IMR-90 (cell line): Measurements from ENCODE around the gene DNASE1L1. TPM values are rescaled to one million over a fixed set of nuclear protein-coding genes. Genes with fewer than 3 reads are reported as not detected.

Source experiments
- ATAC-seq: fragments of 200-7000 bp; cut with Tn5 transposase; 2 replicates; pipeline ENCODE4 v1.9.1; 2020; ENCODE audit warnings: low read depth, mild to moderate bottlenecking, moderate library complexity
- BruUV-seq: library from RNA; stranded (reverse); fragments of 400-500 nt; replicated peaks from 2 replicates; lab custom pipeline; 2021; lab: Mats Ljungman, UMichigan
- CTCF ChIA-PET: fragments of 300-600 bp; formaldehyde crosslinking; extraction: SDS; loops from one replicate; lab custom pipeline; 2021; ENCODE audit warnings: antibody characterized with exemption; lab: Yijun Ruan, JAX
- POLR2A ChIA-PET: fragments of 300-600 bp; sonication (Branson Sonifier 250); formaldehyde crosslinking; loops from one replicate; lab custom pipeline; 2022; ENCODE audit warnings: antibody characterized with exemption; ENCODE audit not compliant: unreplicated experiment; lab: Charles Lee
- DNase-seq: peaks from one replicate; pipeline ENCODE4 v3.0.0; 2013
- H2AFZ ChIP-seq: replicated peaks from 2 replicates; pipeline ENCODE3; 2013; ENCODE audit warnings: low read length, mild to moderate bottlenecking; ENCODE audit not compliant: poor library complexity
- H2AK5ac ChIP-seq: 2 replicates; pipeline ENCODE4 v1.6.1; 2013; ENCODE audit warnings: low read depth, low read length, inconsistent platforms
- H2AK9ac ChIP-seq: replicated peaks from 2 replicates; pipeline ENCODE3; 2013; ENCODE audit warnings: mild to moderate bottlenecking, low read depth, low read length, moderate library complexity; ENCODE audit not compliant: poor library complexity
- H2BK120ac ChIP-seq: 2 replicates; pipeline ENCODE4 v1.6.1; 2013; ENCODE audit warnings: low read depth, low read length, inconsistent platforms
- H2BK15ac ChIP-seq: 3 replicates; pipeline ENCODE4 v1.6.1; 2013; ENCODE audit warnings: low read depth, low read length, inconsistent platforms
- H2BK20ac ChIP-seq: 2 replicates; pipeline ENCODE4 v1.6.1; 2013; ENCODE audit warnings: low read depth, mild to moderate bottlenecking, inconsistent platforms, low read length, moderate library complexity
- H2BK5ac ChIP-seq: 2 replicates; pipeline ENCODE4 v1.6.1; 2013; ENCODE audit warnings: mild to moderate bottlenecking, low read depth, low read length, inconsistent platforms; ENCODE audit not compliant: poor library complexity, severe bottlenecking
- H3K14ac ChIP-seq: replicated peaks from 2 replicates; pipeline ENCODE4 v1.6.1; 2013; ENCODE audit warnings: low read depth, low read length, inconsistent platforms
- H3K18ac ChIP-seq: 2 replicates; pipeline ENCODE4 v1.6.1; 2013; ENCODE audit warnings: low read depth, low read length, control low read depth
- H3K23ac ChIP-seq: 2 replicates; pipeline ENCODE4 v1.6.1; 2013; ENCODE audit warnings: low read depth, low read length, inconsistent platforms
- H3K27ac ChIP-seq: 2 replicates; pipeline ENCODE4 v1.5.1; 2013; ENCODE audit warnings: mild to moderate bottlenecking, control low read depth, low read length; ENCODE audit not compliant: insufficient read depth
- H3K27me3 ChIP-seq: 2 replicates; pipeline ENCODE4 v1.6.1; 2013; ENCODE audit warnings: low read length; ENCODE audit not compliant: control insufficient read depth, insufficient read depth
- H3K36me3 ChIP-seq: 2 replicates; pipeline ENCODE4 v1.6.1; 2013; ENCODE audit warnings: low read length, mixed read lengths; ENCODE audit not compliant: control insufficient read depth, insufficient read depth
- H3K4ac ChIP-seq: 2 replicates; pipeline ENCODE4 v1.6.1; 2013; ENCODE audit warnings: low read depth, low read length, inconsistent platforms
- H3K4me1 ChIP-seq: 2 replicates; pipeline ENCODE4 v1.6.1; 2013; ENCODE audit warnings: low read length, mixed read lengths; ENCODE audit not compliant: control insufficient read depth, insufficient read depth
- H3K4me2 ChIP-seq: 2 replicates; pipeline ENCODE4 v1.6.1; 2013; ENCODE audit warnings: low read depth, mild to moderate bottlenecking, control low read depth, low read length, moderate library complexity
- H3K4me3 ChIP-seq: 2 replicates; pipeline ENCODE4 v1.5.1; 2013; ENCODE audit warnings: low read depth, mild to moderate bottlenecking, control low read depth, low read length, moderate library complexity; ENCODE audit not compliant: insufficient read depth
- H3K56ac ChIP-seq: 2 replicates; pipeline ENCODE4 v1.6.1; 2013; ENCODE audit warnings: low read length, inconsistent platforms; ENCODE audit not compliant: insufficient read depth; ENCODE audit errors: extremely low read depth
- H3K79me1 ChIP-seq, 2 experiments: 2 replicates each; pipeline ENCODE4 v1.6.1; 2013; ENCODE audit warnings: low read length in 2 of 2, inconsistent platforms in 1 of 2, low read depth in 1 of 2
- H3K9ac ChIP-seq: 2 replicates; pipeline ENCODE4 v1.6.1; 2013; ENCODE audit warnings: low read depth, low read length, control low read depth
- H3K9me1 ChIP-seq: 2 replicates; pipeline ENCODE4 v1.6.1; 2013; ENCODE audit warnings: low read length, inconsistent platforms; ENCODE audit not compliant: insufficient read depth
- H3K9me3 ChIP-seq: 2 replicates; pipeline ENCODE4 v1.6.1; 2013; ENCODE audit warnings: low read length; ENCODE audit not compliant: control insufficient read depth, insufficient read depth
- H4K20me1 ChIP-seq: 2 replicates; pipeline ENCODE4 v1.6.1; 2013; ENCODE audit warnings: low read length, inconsistent platforms; ENCODE audit not compliant: insufficient read depth
- H4K5ac ChIP-seq: 2 replicates; pipeline ENCODE4 v1.6.1; 2013; ENCODE audit warnings: mild to moderate bottlenecking, low read depth, low read length, control low read depth
- H4K8ac ChIP-seq, 2 experiments: 2 replicates each; pipeline ENCODE4 v1.6.1; 2013; ENCODE audit warnings: low read depth in 2 of 2, low read length in 2 of 2, control low read depth in 1 of 2, inconsistent platforms in 1 of 2
- H4K91ac ChIP-seq: 2 replicates; pipeline ENCODE4 v1.6.1; 2013; ENCODE audit warnings: low read depth, low read length, inconsistent platforms; ENCODE audit not compliant: insufficient read depth
- BHLHE40 ChIP-seq: fragments of 150-350 bp; IDR thresholded peaks from 2 replicates; pipeline ENCODE4 v1.6.1; 2016; ENCODE audit warnings: mild to moderate bottlenecking, low read depth, low read length
- CTCF ChIP-seq: conservative IDR thresholded peaks from 2 replicates; pipeline ENCODE4 v1.5.1; 2012; ENCODE audit warnings: mild to moderate bottlenecking, low read depth, low read length, improper control_type of control experiment
- FOS ChIP-seq: fragments of 150-350 bp; IDR thresholded peaks from 2 replicates; pipeline ENCODE4 v1.6.1; 2016; ENCODE audit warnings: low read depth, low read length
- MAZ ChIP-seq: IDR thresholded peaks from 2 replicates; pipeline ENCODE4 v1.6.1; 2012; ENCODE audit warnings: low read depth, mild to moderate bottlenecking, low read length, improper control_type of control experiment, moderate library complexity, borderline replicate concordance
- NFE2L2 ChIP-seq: fragments of 150-350 bp; IDR thresholded peaks from 2 replicates; pipeline ENCODE4 v1.6.1; 2016; ENCODE audit warnings: low read depth, mild to moderate bottlenecking, low read length
- POLR2A ChIP-seq: IDR thresholded peaks from 2 replicates; pipeline ENCODE4 v1.6.1; 2012; ENCODE audit warnings: mild to moderate bottlenecking, low read depth, low read length
- WGBS, 2 experiments: methylation state at CpG; one replicate each; pipeline versions ENCODE4 v1.1.5 to v1.1.7; 2013; ENCODE audit warnings: missing lambda C conversion rate in 2 of 2; ENCODE audit not compliant: insufficient read length in 1 of 2; ENCODE audit errors: extremely low coverage in 2 of 2; 5-methylcytosine and 5-hydroxymethylcytosine counted together
- dilution Hi-C: fragments of 300-500 bp; cut with HindIII; formaldehyde crosslinking; loops from one replicate; pipeline ENCODE4 v1.14.3; 2018; ENCODE audit warnings: low sequenced_read_pairs; ENCODE audit not compliant: unreplicated experiment
- in situ Hi-C: fragments of 300-500 bp; cut with MboI; formaldehyde crosslinking; loops from 3 replicates; pipeline ENCODE4 v1.14.3; 2019; ENCODE audit warnings: low sequenced_read_pairs, inconsistent platforms, mixed read lengths
- intact Hi-C: fragments of 100-400 bp; cut with micrococcal nuclease; formaldehyde crosslinking; loops from 2 replicates; pipeline ENCODE4 v1.10.0; 2022
- polyA plus RNA-seq, 3 experiments: library from polyadenylated mRNA; depleted of rRNA; stranded (reverse); fragments of >200 nt; gene quantifications; 2 replicates each; pipeline ENCODE4 v1.2.3, GENCODE V29; 2012; ENCODE audit warnings: low replicate concordance in 1 of 3
- total RNA-seq: library from RNA; depleted of rRNA; stranded (reverse); fragments of >200 nt; gene quantifications from 2 replicates; pipeline ENCODE4 v1.2.3, GENCODE V29; 2012

DNASE1L1 gene
- total and polyA plus RNA-seq, 2 of the 4 experiments (the other 2 are of a cell fraction), result 51.4 to 55.5 TPM

GRCh38 chrX:154363706-154364439 is 45.2 kb downstream of the DNASE1L1 start:
- Histone ChIP-seq H3K9me1 (no peaks in the 10 kb centered on the region; the same call in 1 of the 2 replicates), H2AFZ (peak overlapping the region; percentile 43), H3K14ac (no peak overlapping the region), H3K9ac (no peak overlapping the region), H2AK5ac (no peak overlapping the region), H2AK9ac (peak overlapping the region; percentile 65), H3K4me2 (no peak overlapping the region), H3K27ac (no peak overlapping the region), H4K8ac (no peak overlapping the region), H3K18ac (no peak overlapping the region), H4K5ac (no peak overlapping the region), H3K27me3 (no peaks in the 10 kb centered on the region), H2BK120ac (no peak overlapping the region), H4K20me1 (peaks cover 99% of the 10 kb centered on the region), H2BK20ac (no peak overlapping the region), H3K79me1 (peaks cover 0 to 27% of the 10 kb centered on the region in 2 experiments; a peak in 1 of 4 replicates), H3K56ac (no peak overlapping the region), H3K9me3 (no peaks in the 10 kb centered on the region), H4K91ac (no peak overlapping the region), H3K23ac (no peak overlapping the region), H2BK5ac (no peak overlapping the region), H3K4ac (no peak overlapping the region), H2BK15ac (no peak overlapping the region), H3K36me3 (peaks cover 89% of the 10 kb centered on the region), H3K4me1 (peaks cover 7% of the 10 kb centered on the region), H3K4me3 (no peak overlapping the region)
- WGBS, 2 experiments, result 79% methylated on average over 9 of the region's 20 CpGs; no CpG with 5 or more reads in 1 of the 2 experiments
- in situ Hi-C loops (no loop called here), dilution Hi-C loops (no loop called here), intact Hi-C loops (no loop called here)
- no peak for DNase-seq
- no TSS peak for BruUV-seq
- ATAC-seq, result no peak
- no peak for TF ChIP-seq POLR2A
- no peak for TF ChIP-seq BHLHE40
- TF ChIP-seq CTCF, result no peak
- TF ChIP-seq NFE2L2, result no peak
- TF ChIP-seq MAZ, result no peak
- TF ChIP-seq FOS, result no peak
- CTCF ChIA-PET, result no interaction called here
- POLR2A ChIA-PET, result no interaction called here
